PC-9 (cell line): ENCODE measurements around the gene MAST4. TPM values are rescaled to one million over a fixed set of nuclear protein-coding genes. Genes with fewer than 3 reads are reported as not detected.

Source experiments
- BruUV-seq: library from RNA; stranded (reverse); fragments of 400-500 nt; replicated peaks from 2 replicates; lab custom pipeline; 2021; lab: Mats Ljungman, UMichigan
- CTCF ChIA-PET: fragments of 300-600 bp; sonication (Branson Sonifier 250); formaldehyde crosslinking; loops from one replicate; lab custom pipeline; 2022; ENCODE audit warnings: antibody characterized with exemption; lab: Charles Lee
- POLR2A ChIA-PET: fragments of 300-600 bp; sonication (Branson Sonifier 250); formaldehyde crosslinking; loops from one replicate; lab custom pipeline; 2022; ENCODE audit warnings: antibody characterized with exemption; ENCODE audit not compliant: unreplicated experiment; lab: Charles Lee
- DNase-seq, 2 experiments: peaks; one replicate each; pipeline versions ENCODE4 v3.0.0 to v3.0.0-alpha.2; 2015 to 2022; ENCODE audit warnings: mixed read lengths in 1 of 2
- H2AFZ ChIP-seq: fragments of 200-600 bp; sonication (generic); 2 replicates; pipeline ENCODE4 v1.8.1; 2017; ENCODE audit warnings: antibody characterized with exemption
- H3F3A ChIP-seq: fragments of 200-600 bp; sonication (generic); 2 replicates; pipeline ENCODE4 v1.8.1; 2017; ENCODE audit warnings: antibody characterized with exemption, mild to moderate bottlenecking, low read depth; ENCODE audit not compliant: insufficient read depth
- H3K27ac ChIP-seq: fragments of 200-600 bp; sonication (generic); 2 replicates; pipeline ENCODE4 v1.6.1; 2016; ENCODE audit warnings: mixed run types
- H3K27me3 ChIP-seq: fragments of 200-600 bp; sonication (generic); 2 replicates; pipeline ENCODE4 v1.6.1; 2016; ENCODE audit warnings: low read depth, mixed run types; ENCODE audit not compliant: insufficient read depth
- H3K36me3 ChIP-seq: fragments of 200-600 bp; sonication (generic); 2 replicates; pipeline ENCODE4 v1.6.1; 2016; ENCODE audit warnings: low read depth, mixed run types
- H3K4me1 ChIP-seq: fragments of 200-600 bp; sonication (generic); replicated peaks from 2 replicates; pipeline ENCODE4 v1.6.1; 2016; ENCODE audit warnings: mixed run types; ENCODE audit not compliant: insufficient read depth
- H3K4me2 ChIP-seq: fragments of 200-600 bp; sonication (generic); 2 replicates; pipeline ENCODE4 v1.6.1; 2017; ENCODE audit warnings: mixed run types
- H3K4me3 ChIP-seq: fragments of 200-600 bp; sonication (generic); 2 replicates; pipeline ENCODE4 v1.6.1; 2016; ENCODE audit warnings: mixed run types
- H3K79me2 ChIP-seq: fragments of 200-600 bp; sonication (generic); 2 replicates; pipeline ENCODE4 v1.6.1; 2017; ENCODE audit warnings: low read depth, mixed run types
- H3K9me2 ChIP-seq: fragments of 200-600 bp; sonication (generic); 2 replicates; pipeline ENCODE4 v1.8.1; 2017; ENCODE audit warnings: mild to moderate bottlenecking; ENCODE audit not compliant: insufficient read depth
- H3K9me3 ChIP-seq: fragments of 200-600 bp; sonication (generic); 2 replicates; pipeline ENCODE4 v1.8.1; 2016; ENCODE audit warnings: low read depth; ENCODE audit not compliant: insufficient read depth
- H4K20me1 ChIP-seq: fragments of 200-600 bp; sonication (generic); 2 replicates; pipeline ENCODE4 v1.8.1; 2017; ENCODE audit not compliant: insufficient read depth
- CTCF ChIP-seq: fragments of 200-600 bp; sonication (generic); conservative IDR thresholded peaks from 2 replicates; pipeline ENCODE4 v1.6.1; 2017; ENCODE audit warnings: mixed run types, antibody characterized with exemption, mild to moderate bottlenecking, moderate library complexity
- EZH2 ChIP-seq: fragments of 200-600 bp; sonication (generic); IDR thresholded peaks from 2 replicates; pipeline ENCODE4 v1.8.0; 2017; ENCODE audit warnings: antibody characterized with exemption, low read depth
- intact Hi-C: fragments of 100-400 bp; cut with micrococcal nuclease; formaldehyde crosslinking; loops from one replicate; pipeline ENCODE4 v1.10.0; 2022; ENCODE audit not compliant: unreplicated experiment
- total RNA-seq: library from RNA; stranded (reverse); gene quantifications from 2 replicates; pipeline ENCODE4 v1.2.3, GENCODE V29; 2021

MAST4 gene
- total RNA-seq, 1 experiment from 2014 or later: 19.3 TPM

GRCh38 chr5:66856041-66856805 lies 260.0 kb downstream of the MAST4 start:
- no TSS peak for BruUV-seq
- DNase-seq: no peak
- Histone ChIP-seq H3K79me2 (no peaks in the 10 kb centered on the region), H4K20me1 (no peaks in the 10 kb centered on the region), H3K27me3 (no peaks in the 10 kb centered on the region), H3K9me3 (no peaks in the 10 kb centered on the region), H3K4me3 (no peak overlapping the region), H3K9me2 (no peaks in the 10 kb centered on the region), H3K36me3 (no peaks in the 10 kb centered on the region), H2AFZ (no peak overlapping the region), H3K27ac (no peak overlapping the region), H3K4me2 (no peak overlapping the region), H3F3A (no peaks in the 10 kb centered on the region), H3K4me1 (peaks cover 6% of the 10 kb centered on the region)
- CTCF ChIA-PET: no interaction called here
- TF ChIP-seq CTCF (no peak), EZH2 (no peak)
- intact Hi-C loops: no loop called here
- POLR2A ChIA-PET: no interaction called here

- Histone ChIP-seq H3F3A (no peaks in the 10 kb centered on the region), H3K4me2 (no peak overlapping the region), H3K9me2 (no peaks in the 10 kb centered on the region), H3K4me3 (no peak overlapping the region), H3K4me1 (no peaks in the 10 kb centered on the region), H3K27me3 (no peaks in the 10 kb centered on the region), H3K79me2 (no peaks in the 10 kb centered on the region), H3K27ac (no peak overlapping the region), H3K36me3 (no peaks in the 10 kb centered on the region), H4K20me1 (no peaks in the 10 kb centered on the region), H2AFZ (no peak overlapping the region), H3K9me3 (no peaks in the 10 kb centered on the region)
- no TSS peak for BruUV-seq
- TF ChIP-seq CTCF (no peak), EZH2 (no peak)
- POLR2A ChIA-PET: no interaction called here
- CTCF ChIA-PET: interaction anchor here (0.5 kb wide), 1 partner anchor 1546 kb away, joined by 3 read pairs; no protein-coding TSS in a partner anchor
- DNase-seq: no peak
- intact Hi-C loops: no loop called here
These were observed 263.3 kb downstream of the MAST4 start for GRCh38 chr5:66859526-66859925.

- H4K20me1 ChIP-seq: no peaks in the 10 kb centered on the region
- intact Hi-C loops: no loop called here
- H3K9me2 ChIP-seq: no peaks in the 10 kb centered on the region
- H3F3A ChIP-seq: no peaks in the 10 kb centered on the region
- ChIA-PET CTCF (no interaction called here), POLR2A (no interaction called here)
- no peak for DNase-seq
- no peak overlapping the region for H3K4me3 ChIP-seq
- BruUV-seq: no TSS peak
- H3K27me3 ChIP-seq: no peaks in the 10 kb centered on the region
- no peaks in the 10 kb centered on the region for H3K36me3 ChIP-seq
- no peak overlapping the region for H3K4me2 ChIP-seq
- no peak for TF ChIP-seq EZH2
- no peak for TF ChIP-seq CTCF
- no peak overlapping the region for H3K27ac ChIP-seq
- H2AFZ ChIP-seq: no peak overlapping the region
- H3K9me3 ChIP-seq: no peaks in the 10 kb centered on the region
- no peaks in the 10 kb centered on the region for H3K79me2 ChIP-seq
- H3K4me1 ChIP-seq: no peaks in the 10 kb centered on the region
These were observed 264.2 kb downstream of the MAST4 start for GRCh38 chr5:66860199-66860975.
